Measurements from ENCODE around the gene MTAP.

Gene MTAP

GRCh38 chr9:21969011-21969940 is 166.8 kb downstream of the MTAP start:
- TF ChIP-seq REST (IDR thresholded peaks at IDR 0.05; ENCODE audit: insufficient read depth in 1 of 2, low read depth in 2 of 2, low read length in 2 of 2) (no peak), SIN3A (IDR thresholded peaks at IDR 0.05; ENCODE audit: borderline replicate concordance, insufficient read depth, low read length) (no peak), POLR2AphosphoS5 (IDR thresholded peaks at IDR 0.05; ENCODE audit: low read depth, low read length) (no peak), TAF1 (IDR thresholded peaks at IDR 0.05; ENCODE audit: borderline replicate concordance, insufficient read depth, low read length) (no peak), FOXP2 (optimal IDR thresholded peaks at IDR 0.05; ENCODE audit: borderline replicate concordance, extremely low read depth, extremely low read length, insufficient read depth) (no peak)

- TF ChIP-seq FOXP2 (optimal IDR thresholded peaks at IDR 0.05; ENCODE audit: borderline replicate concordance, extremely low read depth, extremely low read length, insufficient read depth), result no peak
- TF ChIP-seq SIN3A (IDR thresholded peaks at IDR 0.05; ENCODE audit: borderline replicate concordance, insufficient read depth, low read length), result no peak
- TF ChIP-seq POLR2AphosphoS5 (IDR thresholded peaks at IDR 0.05; ENCODE audit: low read depth, low read length), result no peak
- no peak for TF ChIP-seq TAF1 (IDR thresholded peaks at IDR 0.05; ENCODE audit: borderline replicate concordance, insufficient read depth, low read length)
- no peak for TF ChIP-seq REST (IDR thresholded peaks at IDR 0.05; ENCODE audit: insufficient read depth in 1 of 2, low read depth in 2 of 2, low read length in 2 of 2)
These were observed 167.7 kb downstream of the MTAP start for GRCh38 chr9:21969951-21970799.

GRCh38 chr9:21970800-21971640 is 168.6 kb downstream of the MTAP start:
- TF ChIP-seq FOXP2 (optimal IDR thresholded peaks at IDR 0.05; ENCODE audit: borderline replicate concordance, extremely low read depth, extremely low read length, insufficient read depth) (no peak), SIN3A (IDR thresholded peaks at IDR 0.05; ENCODE audit: borderline replicate concordance, insufficient read depth, low read length) (0 out of 2 replicates have a peak, but pooled peaks have one; percentile 28), POLR2AphosphoS5 (IDR thresholded peaks at IDR 0.05; ENCODE audit: low read depth, low read length) (peak; percentile 37; the same call in 1 of the 2 replicates)

GRCh38 chr9:21972361-21972760 is 169.9 kb downstream of the MTAP start:
- TF ChIP-seq FOXP2 (optimal IDR thresholded peaks at IDR 0.05; ENCODE audit: borderline replicate concordance, extremely low read depth, extremely low read length, insufficient read depth) (no peak), POLR2AphosphoS5 (IDR thresholded peaks at IDR 0.05; ENCODE audit: low read depth, low read length) (no peak)

GRCh38 chr9:21974343-21974721 is 171.9 kb downstream of the MTAP start:
- TF ChIP-seq TAF1 (IDR thresholded peaks at IDR 0.05; ENCODE audit: borderline replicate concordance, insufficient read depth, low read length), result no peak
- TF ChIP-seq SIN3A (IDR thresholded peaks at IDR 0.05; ENCODE audit: borderline replicate concordance, insufficient read depth, low read length), result no peak
- no peak for TF ChIP-seq REST (IDR thresholded peaks at IDR 0.05; ENCODE audit: insufficient read depth in 1 of 2, low read depth in 2 of 2, low read length in 2 of 2)
- no peak for TF ChIP-seq FOXP2 (optimal IDR thresholded peaks at IDR 0.05; ENCODE audit: borderline replicate concordance, extremely low read depth, extremely low read length, insufficient read depth)
- TF ChIP-seq POLR2AphosphoS5 (IDR thresholded peaks at IDR 0.05; ENCODE audit: low read depth, low read length), result no peak

Measured in PFSK-1 (cell line).